ENCODE results near the gene ORAI3.

Gene ORAI3

GRCh38 chr16:30986129-30986991, 37.5 kb downstream of the ORAI3 start:
- no peak overlapping the region for H3K4me3 ChIP-seq
- DNase-seq (ENCODE audit: low spot score in 2 of 2): no peak
- peaks cover 19% of the 10 kb centered on the region for H3K36me3 ChIP-seq (replicated peaks)
- no peaks in the 10 kb centered on the region for H3K27me3 ChIP-seq (ENCODE audit: low read depth)
- H3K4me1 ChIP-seq: peaks cover 3% of the 10 kb centered on the region; the same call in 1 of the 2 replicates
- in situ Hi-C loops (cut with MboI; ENCODE audit: low sequenced_read_pairs): no loop called here
- no peaks in the 10 kb centered on the region for H3K9me3 ChIP-seq

- in situ Hi-C loops (cut with MboI; ENCODE audit: low sequenced_read_pairs): no loop called here
- DNase-seq (ENCODE audit: low spot score in 2 of 2): no peak
- peaks cover 3% of the 10 kb centered on the region; the same call in 1 of the 2 replicates for H3K4me1 ChIP-seq
- no peaks in the 10 kb centered on the region for H3K27me3 ChIP-seq (ENCODE audit: low read depth)
- H3K4me3 ChIP-seq: no peak overlapping the region
- no peaks in the 10 kb centered on the region for H3K9me3 ChIP-seq
- peaks cover 17% of the 10 kb centered on the region for H3K36me3 ChIP-seq (replicated peaks)
These were observed 38.8 kb downstream of the ORAI3 start for GRCh38 chr16:30987581-30988190.

- no peak for DNase-seq (ENCODE audit: low spot score in 2 of 2)
- Histone ChIP-seq H3K4me3 (no peak overlapping the region), H3K36me3 (replicated peaks) (peaks cover 6% of the 10 kb centered on the region; the same call in 1 of the 2 replicates), H3K4me1 (peaks cover 3% of the 10 kb centered on the region; the same call in 1 of the 2 replicates), H3K27me3 (ENCODE audit: low read depth) (no peaks in the 10 kb centered on the region), H3K9me3 (no peaks in the 10 kb centered on the region)
- in situ Hi-C loops (cut with MboI; ENCODE audit: low sequenced_read_pairs): loop anchor here (10.0 kb wide), 2 partner anchors 455 to 875 kb away; partner anchors contain the start of gene ZNF843
These were observed 40.7 kb downstream of the ORAI3 start for GRCh38 chr16:30989469-30990047.

DNA sequence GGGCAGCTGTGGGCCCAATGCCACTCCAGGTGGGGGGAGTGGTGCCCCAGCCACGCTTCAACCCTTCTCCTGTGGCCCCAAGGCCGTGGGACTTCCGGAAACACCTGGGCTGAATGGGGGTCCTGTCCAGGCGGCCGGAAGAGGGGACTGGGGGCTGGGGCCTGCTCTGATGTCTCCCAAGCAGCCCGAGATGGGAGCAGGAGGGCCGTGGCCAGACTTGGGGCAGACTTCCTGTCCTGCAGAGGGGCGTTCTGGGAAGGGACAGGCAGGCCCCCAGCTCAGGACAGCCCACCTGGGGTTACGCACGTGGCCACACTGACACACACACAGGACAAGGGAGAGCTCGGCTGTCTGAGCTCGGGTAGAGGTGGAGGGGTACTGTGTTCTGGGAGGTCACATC, 41.2 kb downstream of the ORAI3 start:
- no peak for DNase-seq (ENCODE audit: low spot score in 2 of 2)
- Histone ChIP-seq H3K36me3 (replicated peaks) (peaks cover 4% of the 10 kb centered on the region; the same call in 1 of the 2 replicates), H3K27me3 (ENCODE audit: low read depth) (no peaks in the 10 kb centered on the region), H3K9me3 (no peaks in the 10 kb centered on the region), H3K4me1 (peaks cover 1% of the 10 kb centered on the region; the same call in 1 of the 2 replicates), H3K4me3 (no peak overlapping the region)
- in situ Hi-C loops (cut with MboI; ENCODE audit: low sequenced_read_pairs): loop anchor here (10.0 kb wide), 2 partner anchors 455 to 875 kb away; partner anchors contain the start of gene ZNF843

DNA sequence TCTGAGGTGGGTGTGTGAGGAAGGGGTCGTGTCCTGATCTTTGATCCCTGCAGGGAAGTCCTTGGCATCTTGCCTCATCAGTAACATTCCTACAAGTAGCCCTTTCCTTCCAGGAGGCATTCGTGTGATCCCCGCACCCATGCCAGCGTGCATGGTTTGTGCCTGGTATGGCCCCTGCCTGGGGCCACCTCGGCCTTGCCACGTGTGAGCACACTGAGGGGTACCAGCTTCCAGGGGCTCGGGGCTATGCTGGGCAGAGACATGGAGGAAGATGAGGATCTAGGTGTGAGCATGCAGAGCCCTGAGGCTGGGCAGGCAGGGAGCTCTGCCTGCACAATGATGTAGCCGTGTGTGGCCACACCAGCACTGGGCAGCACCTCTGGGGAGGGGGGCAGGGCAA, 42.2 kb downstream of the ORAI3 start:
- in situ Hi-C loops (cut with MboI; ENCODE audit: low sequenced_read_pairs): loop anchor here (10.0 kb wide), 2 partner anchors 454 to 874 kb away; partner anchors contain the start of gene ZNF843

GRCh38 chr16:30992276-30992780, 43.5 kb downstream of the ORAI3 start:
- H3K4me3 ChIP-seq: no peak overlapping the region
- in situ Hi-C loops (cut with MboI; ENCODE audit: low sequenced_read_pairs): loop anchor here (10.0 kb wide), 2 partner anchors 452 to 872 kb away; partner anchors contain the start of gene ZNF843
- DNase-seq (ENCODE audit: low spot score in 2 of 2): no peak
- no peaks in the 10 kb centered on the region for H3K4me1 ChIP-seq
- no peaks in the 10 kb centered on the region for H3K9me3 ChIP-seq
- no peaks in the 10 kb centered on the region for H3K36me3 ChIP-seq (replicated peaks)
- no peaks in the 10 kb centered on the region for H3K27me3 ChIP-seq (ENCODE audit: low read depth)

More for the DNA sequence above, 42.2 kb downstream of the ORAI3 start:
- Histone ChIP-seq H3K9me3 (no peaks in the 10 kb centered on the region), H3K36me3 (replicated peaks) (0 out of 2 replicates have a peak, but pooled peaks cover under 1% of the 10 kb centered on the region), H3K4me1 (no peaks in the 10 kb centered on the region), H3K27me3 (ENCODE audit: low read depth) (no peaks in the 10 kb centered on the region), H3K4me3 (no peak overlapping the region)
- DNase-seq (ENCODE audit: low spot score in 2 of 2): no peak

GRCh38 chr16:30992931-30993816, 44.3 kb downstream of the ORAI3 start:
- in situ Hi-C loops (cut with MboI; ENCODE audit: low sequenced_read_pairs): loop anchor here (10.0 kb wide), 2 partner anchors 452 to 872 kb away; partner anchors contain the start of gene ZNF843
- H3K4me3 ChIP-seq: no peak overlapping the region
- H3K36me3 ChIP-seq (replicated peaks): no peaks in the 10 kb centered on the region
- H3K4me1 ChIP-seq: no peaks in the 10 kb centered on the region
- H3K27me3 ChIP-seq (ENCODE audit: low read depth): no peaks in the 10 kb centered on the region
- DNase-seq (ENCODE audit: low spot score in 2 of 2): no peak
- H3K9me3 ChIP-seq: no peaks in the 10 kb centered on the region

DNA sequence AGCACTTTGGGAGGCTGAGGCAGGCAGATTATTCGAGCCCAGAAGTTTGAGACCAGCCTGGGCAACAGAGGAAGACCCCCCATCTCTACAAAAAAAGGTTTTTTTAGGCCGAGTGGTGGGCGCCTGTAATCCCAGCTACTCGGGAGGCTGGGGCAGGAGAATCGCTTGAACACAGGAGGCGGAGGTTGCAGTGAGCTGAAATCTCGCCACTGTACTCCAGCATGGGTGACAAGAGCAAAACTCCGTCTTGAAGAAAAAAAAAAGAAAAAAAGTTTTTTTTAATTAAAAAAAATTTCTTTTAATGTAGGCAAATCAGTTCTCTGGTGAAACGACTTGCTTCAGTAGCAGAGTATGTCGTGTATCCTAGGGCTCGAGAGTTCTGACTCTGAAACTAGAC, 47.1 kb downstream of the ORAI3 start:
- H3K27me3 ChIP-seq (ENCODE audit: low read depth): no peaks in the 10 kb centered on the region
- H3K9me3 ChIP-seq: no peaks in the 10 kb centered on the region
- in situ Hi-C loops (cut with MboI; ENCODE audit: low sequenced_read_pairs): loop anchor here (10.0 kb wide), 2 partner anchors 449 to 869 kb away; partner anchors contain the start of gene ZNF843
- H3K36me3 ChIP-seq (replicated peaks): no peaks in the 10 kb centered on the region
- no peak overlapping the region for H3K4me3 ChIP-seq
- no peak for DNase-seq (ENCODE audit: low spot score in 2 of 2)
- H3K4me1 ChIP-seq: no peaks in the 10 kb centered on the region

DNA sequence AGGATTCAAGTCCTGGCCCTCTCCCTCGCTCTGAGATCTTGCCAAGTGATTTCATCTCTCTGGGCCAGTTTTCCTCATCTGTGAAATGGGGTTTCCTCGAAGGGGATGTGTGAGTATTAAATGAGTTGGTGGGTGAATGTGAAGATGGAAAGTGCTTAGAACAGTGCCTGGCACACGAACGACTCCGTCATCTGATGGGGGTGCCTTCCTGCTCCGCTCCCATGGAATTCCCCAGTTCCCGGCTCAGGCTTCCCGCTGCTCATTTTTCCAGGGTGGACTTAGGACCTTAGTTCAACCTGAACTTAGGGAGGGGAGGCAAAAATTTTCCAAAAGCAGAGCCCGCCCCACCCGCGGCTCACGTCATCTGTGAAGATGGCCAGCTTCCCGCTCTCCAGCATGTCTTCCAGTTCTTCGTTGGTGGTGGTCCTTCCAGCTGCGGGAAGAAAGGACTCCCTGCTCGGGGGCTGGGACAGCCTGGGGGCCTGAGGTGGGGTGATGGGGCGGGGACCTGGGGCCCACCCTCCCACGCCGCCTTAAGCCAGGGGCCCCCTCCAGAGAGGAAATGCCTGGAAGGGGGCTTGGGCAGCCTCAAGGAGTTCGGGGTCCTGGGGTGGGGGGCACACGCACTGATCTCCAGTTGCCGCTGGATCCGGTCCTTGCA, 47.6 kb downstream of the ORAI3 start:
- no peak for DNase-seq (ENCODE audit: low spot score in 2 of 2)
- Histone ChIP-seq H3K9me3 (no peaks in the 10 kb centered on the region), H3K27me3 (ENCODE audit: low read depth) (no peaks in the 10 kb centered on the region), H3K36me3 (replicated peaks) (no peaks in the 10 kb centered on the region), H3K4me3 (no peak overlapping the region), H3K4me1 (no peaks in the 10 kb centered on the region)
- in situ Hi-C loops (cut with MboI; ENCODE audit: low sequenced_read_pairs): loop anchor here (10.0 kb wide), 2 partner anchors 448 to 868 kb away; partner anchors contain the start of gene ZNF843

GRCh38 chr16:30996985-30997724, 48.3 kb downstream of the ORAI3 start:
- Histone ChIP-seq H3K9me3 (no peaks in the 10 kb centered on the region), H3K4me1 (no peaks in the 10 kb centered on the region), H3K4me3 (peak overlapping the region; percentile 9; the same call in 1 of the 2 replicates), H3K36me3 (replicated peaks) (no peaks in the 10 kb centered on the region), H3K27me3 (ENCODE audit: low read depth) (no peaks in the 10 kb centered on the region)
- in situ Hi-C loops (cut with MboI; ENCODE audit: low sequenced_read_pairs): loop anchor here (10.0 kb wide), 2 partner anchors 448 to 868 kb away; partner anchors contain the start of gene ZNF843
- DNase-seq (ENCODE audit: low spot score in 2 of 2): peak; percentile 42 to 85

DNA sequence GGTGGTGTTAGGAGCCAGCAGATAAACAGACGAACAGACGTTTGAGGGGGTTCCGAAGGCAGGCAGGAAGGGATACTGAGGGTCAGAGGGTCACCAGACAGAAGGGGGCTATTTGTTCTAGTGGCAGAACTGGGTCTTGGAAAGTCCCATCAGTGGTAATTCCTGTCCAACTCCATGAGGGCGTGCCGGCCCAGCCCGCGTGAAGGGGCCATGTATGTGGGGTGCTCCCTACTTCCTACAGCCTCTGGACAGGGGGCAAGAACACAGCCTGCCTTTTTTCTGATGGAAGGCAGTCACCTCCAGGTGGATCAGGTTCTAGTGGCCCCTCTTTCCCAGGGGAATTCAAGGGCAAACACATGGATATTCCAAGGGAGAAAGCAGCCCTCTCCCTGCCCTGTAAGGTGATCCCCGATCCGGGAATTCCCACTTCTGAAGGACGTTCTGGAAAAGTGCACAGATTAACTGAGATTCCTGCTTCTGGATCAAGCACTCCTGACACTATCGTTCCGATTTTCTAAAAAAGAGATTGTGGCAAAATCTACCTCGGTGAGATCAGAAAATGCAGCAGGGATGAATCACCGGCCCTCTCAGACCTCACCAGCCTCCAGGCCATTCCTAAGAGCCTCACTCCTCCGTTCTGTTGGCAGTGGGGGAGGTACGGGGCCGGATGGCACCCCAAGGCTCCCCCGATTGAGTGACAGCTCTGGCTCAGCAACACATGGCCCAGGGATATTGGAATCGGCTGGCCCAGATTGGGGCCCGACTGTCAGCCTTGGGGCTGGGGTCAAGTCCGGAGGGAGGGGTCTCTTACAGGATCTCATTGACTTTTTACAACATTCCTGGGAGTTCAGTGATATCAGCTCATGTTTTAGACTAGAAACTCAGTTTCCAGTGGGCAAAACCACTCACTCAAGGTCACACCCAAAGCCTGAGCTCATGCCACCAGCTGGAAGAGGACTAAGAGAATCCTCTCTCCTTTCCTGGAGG, 49.1 kb downstream of the ORAI3 start:
- Histone ChIP-seq H3K9me3 (no peaks in the 10 kb centered on the region), H3K4me3 (no peak overlapping the region)
- in situ Hi-C loops (cut with MboI; ENCODE audit: low sequenced_read_pairs): loop anchor here (10.0 kb wide), 2 partner anchors 447 to 867 kb away; partner anchors contain the start of gene ZNF843

More for the DNA sequence above, 49.1 kb downstream of the ORAI3 start:
- H3K36me3 ChIP-seq (replicated peaks): no peaks in the 10 kb centered on the region
- DNase-seq (ENCODE audit: low spot score in 2 of 2): no peak
- H3K27me3 ChIP-seq (ENCODE audit: low read depth): no peaks in the 10 kb centered on the region
- no peaks in the 10 kb centered on the region for H3K4me1 ChIP-seq
